Epithelial cell of esophagus (primary cell): Measurements from ENCODE around the gene SMIM12.

Source experiments
- DNase-seq: peaks from one replicate; pipeline ENCODE4 v3.0.0; 2010; ENCODE audit warnings: low read depth
- H3K4me3 ChIP-seq: 2 replicates; pipeline ENCODE4 v1.5.1; 2011; ENCODE audit warnings: mild to moderate bottlenecking, low read length, control low read depth
- TF ChIP-seq, protein P1 (sequence below): IDR thresholded peaks from 2 replicates; pipeline ENCODE4 v1.5.1; 2011; ENCODE audit warnings: low read depth, mild to moderate bottlenecking, low read length, control low read depth, inconsistent platforms; ENCODE audit not compliant: insufficient read depth; ENCODE audit errors: missing control alignments

The SMIM12 gene

GRCh38 chr1:34904236-34905097, 44.9 kb upstream of the SMIM12 start:
- TF ChIP-seq, protein P1, sequence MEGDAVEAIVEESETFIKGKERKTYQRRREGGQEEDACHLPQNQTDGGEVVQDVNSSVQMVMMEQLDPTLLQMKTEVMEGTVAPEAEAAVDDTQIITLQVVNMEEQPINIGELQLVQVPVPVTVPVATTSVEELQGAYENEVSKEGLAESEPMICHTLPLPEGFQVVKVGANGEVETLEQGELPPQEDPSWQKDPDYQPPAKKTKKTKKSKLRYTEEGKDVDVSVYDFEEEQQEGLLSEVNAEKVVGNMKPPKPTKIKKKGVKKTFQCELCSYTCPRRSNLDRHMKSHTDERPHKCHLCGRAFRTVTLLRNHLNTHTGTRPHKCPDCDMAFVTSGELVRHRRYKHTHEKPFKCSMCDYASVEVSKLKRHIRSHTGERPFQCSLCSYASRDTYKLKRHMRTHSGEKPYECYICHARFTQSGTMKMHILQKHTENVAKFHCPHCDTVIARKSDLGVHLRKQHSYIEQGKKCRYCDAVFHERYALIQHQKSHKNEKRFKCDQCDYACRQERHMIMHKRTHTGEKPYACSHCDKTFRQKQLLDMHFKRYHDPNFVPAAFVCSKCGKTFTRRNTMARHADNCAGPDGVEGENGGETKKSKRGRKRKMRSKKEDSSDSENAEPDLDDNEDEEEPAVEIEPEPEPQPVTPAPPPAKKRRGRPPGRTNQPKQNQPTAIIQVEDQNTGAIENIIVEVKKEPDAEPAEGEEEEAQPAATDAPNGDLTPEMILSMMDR = no peak
- DNase-seq = no peak

GRCh38 chr1:34901919-34902318, 42.4 kb upstream of the SMIM12 start:
- DNase-seq = no peak
- H3K4me3 ChIP-seq = no peak overlapping the region
- TF ChIP-seq, protein P1 = no peak

More at GRCh38 chr1:34904236-34905097, 44.9 kb upstream of the SMIM12 start:
- no peak overlapping the region for H3K4me3 ChIP-seq

GRCh38 chr1:34900775-34901502, 41.4 kb upstream of the SMIM12 start:
- TF ChIP-seq, protein P1 = no peak
- no peak for DNase-seq
- H3K4me3 ChIP-seq = no peak overlapping the region

GRCh38 chr1:34899906-34900305, 40.4 kb upstream of the SMIM12 start:
- TF ChIP-seq, protein P1 = no peak
- H3K4me3 ChIP-seq = no peak overlapping the region
- no peak for DNase-seq

DNA sequence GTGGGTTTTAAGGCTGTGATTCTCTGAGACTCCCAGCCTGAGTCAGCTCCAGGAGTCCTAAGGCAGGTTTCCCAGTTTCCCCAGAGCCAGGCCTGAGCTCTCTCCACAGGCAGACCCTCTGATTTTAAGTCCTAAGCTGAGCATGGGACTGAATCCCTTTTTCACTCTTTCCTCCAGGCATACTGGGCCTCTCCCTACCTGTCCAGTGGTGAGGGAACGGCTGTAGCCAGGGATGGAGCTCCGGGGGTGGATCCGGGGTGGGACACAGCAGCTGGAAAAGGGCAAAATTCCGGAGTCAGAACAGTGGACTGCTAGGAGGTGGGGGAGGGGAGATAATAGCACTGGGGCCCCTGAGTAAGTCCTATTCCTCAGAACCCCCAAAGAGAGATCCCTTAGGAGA, 39.9 kb upstream of the SMIM12 start:
- TF ChIP-seq, protein P1 = no peak
- DNase-seq = no peak
- H3K4me3 ChIP-seq = no peak overlapping the region

DNA sequence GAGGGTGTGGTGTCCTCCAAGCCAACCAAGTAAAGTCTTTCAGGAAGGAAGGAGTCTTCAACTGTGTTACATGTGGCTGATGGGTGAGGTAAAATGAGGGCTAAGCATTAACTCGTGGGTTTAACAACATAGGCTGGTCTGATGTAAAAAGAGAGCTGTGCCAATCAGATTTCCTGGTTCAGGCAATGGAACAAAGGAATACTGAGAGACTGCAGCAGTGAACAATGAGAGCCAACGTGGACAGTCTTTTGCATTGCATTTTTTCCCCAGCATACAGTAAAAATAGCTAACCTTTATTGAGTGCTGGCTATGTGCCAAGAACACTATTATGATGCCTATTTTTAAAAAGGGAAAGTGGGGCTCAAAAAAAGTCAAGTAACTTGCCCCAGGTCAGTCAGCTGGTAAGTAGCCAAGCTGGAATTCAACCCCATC, 38.8 kb upstream of the SMIM12 start:
- H3K4me3 ChIP-seq = no peak overlapping the region
- DNase-seq = no peak
- TF ChIP-seq, protein P1 = no peak

DNA sequence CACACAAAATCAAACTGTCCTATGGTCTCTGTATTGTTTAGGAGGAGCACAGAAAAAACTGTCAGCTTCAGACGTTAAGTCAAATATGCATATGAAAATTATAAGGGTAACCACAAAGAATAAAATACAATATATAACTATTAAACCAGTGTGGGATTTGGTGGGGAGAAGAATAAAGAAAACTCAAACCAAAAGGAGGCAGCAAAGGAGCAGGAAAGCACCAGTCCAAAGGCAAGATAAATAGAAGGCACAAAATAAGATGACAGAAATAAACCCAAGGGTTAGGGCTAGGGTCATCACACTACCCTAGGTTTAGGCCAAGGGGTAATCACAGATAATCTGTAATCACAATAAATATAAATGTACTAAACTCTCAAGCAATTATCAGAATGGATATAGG, 37.1 kb upstream of the SMIM12 start:
- TF ChIP-seq, protein P1 = peak; percentile 3
- DNase-seq = no peak

More for the DNA sequence above, 37.1 kb upstream of the SMIM12 start:
- H3K4me3 ChIP-seq = no peak overlapping the region
